HTR-8/SVneo (cell line): ENCODE data around the gene TCF7.

Experiments used
- DNase-seq: peaks from one replicate; pipeline ENCODE4 v3.0.0; 2011; ENCODE audit warnings: low spot score, mixed read lengths; ENCODE audit not compliant: insufficient read length
- FAIRE-seq: peaks from 2 replicates; lab custom pipeline; 2011; peaks lifted over from hg19 to GRCh38; lab: Jason Lieb, UNC

Gene TCF7

DNA sequence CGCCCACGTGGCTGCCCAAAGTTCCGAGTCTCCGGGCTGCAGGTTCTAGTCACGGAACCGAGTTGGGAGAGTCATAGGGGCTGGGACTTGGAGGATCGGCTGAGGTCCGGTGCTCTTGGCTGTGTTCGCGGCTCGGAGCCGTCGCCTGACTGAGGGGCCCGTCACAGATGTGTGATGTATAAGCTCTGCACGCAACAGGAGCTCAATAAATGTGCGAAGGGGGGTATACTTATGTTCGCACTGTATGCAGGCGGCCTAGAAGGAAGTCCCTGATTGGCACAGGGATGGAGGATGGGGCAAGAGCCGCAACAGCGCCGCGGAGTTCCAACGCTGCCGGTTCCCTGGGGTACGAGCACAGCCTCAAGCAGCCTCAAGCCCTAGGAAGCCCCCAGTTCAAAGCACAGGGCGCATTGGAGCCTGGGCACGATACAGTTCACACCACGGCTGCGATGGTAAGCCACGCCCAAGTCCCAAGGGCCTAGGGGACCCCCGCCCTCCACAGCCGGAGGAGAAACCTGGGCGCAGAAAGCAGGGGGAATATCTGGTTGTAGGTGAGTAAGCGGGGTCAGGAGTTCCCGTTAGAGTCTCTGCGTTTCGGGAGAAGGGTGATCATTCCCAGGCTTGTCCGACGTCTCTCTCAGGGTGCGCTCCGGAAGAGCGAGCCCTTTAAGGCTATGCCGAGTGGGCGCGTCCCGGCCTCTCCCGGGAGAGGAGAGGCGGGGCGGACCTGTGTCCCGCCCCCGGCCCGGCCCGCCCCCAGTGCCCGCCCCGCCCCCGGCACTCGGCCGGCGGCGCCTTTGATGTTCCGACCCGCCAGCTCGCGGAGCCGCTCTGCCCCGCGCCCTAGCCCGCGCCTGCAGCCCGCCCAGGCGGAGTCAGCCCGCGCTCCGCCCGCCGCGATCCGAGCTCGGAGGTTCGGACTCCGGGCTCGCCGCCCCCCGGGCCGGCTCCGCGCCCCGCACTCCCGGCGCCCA lies at the start of gene TCF7:
Gene TCF7 (plus strand): TSS at position 780 of the 974 bp plus-strand sequence. CDS start 226 bp downstream, outside the sequence.
- DNase-seq: peak; percentile 86

GRCh38 chr5:134069553-134069952 lies 44.9 kb upstream of the TCF7 start:
- FAIRE-seq (no peak), DNase-seq (no peak)

More for the DNA sequence above, at the start of gene TCF7:
- FAIRE-seq: no peak

- DNase-seq (no peak), FAIRE-seq (no peak)
Observed at GRCh38 chr5:134070725-134071613, 43.5 kb upstream of the TCF7 start.

GRCh38 chr5:134071614-134072207 lies 42.8 kb upstream of the TCF7 start:
- FAIRE-seq: no peak

GRCh38 chr5:134072471-134073210 lies 41.8 kb upstream of the TCF7 start:
- no peak for DNase-seq
- no peak for FAIRE-seq

More at GRCh38 chr5:134071614-134072207, 42.8 kb upstream of the TCF7 start:
- DNase-seq: no peak

GRCh38 chr5:134073404-134073803 lies 41.1 kb upstream of the TCF7 start:
- no peak for FAIRE-seq
- no peak for DNase-seq

GRCh38 chr5:134075102-134075501 lies 39.4 kb upstream of the TCF7 start:
- DNase-seq (no peak), FAIRE-seq (peak; percentile 90)

GRCh38 chr5:134077926-134078580 lies 36.4 kb upstream of the TCF7 start:
- no peak for FAIRE-seq
- no peak for DNase-seq

- no peak for FAIRE-seq
Observed at GRCh38 chr5:134079748-134080581, 34.5 kb upstream of the TCF7 start.

DNA sequence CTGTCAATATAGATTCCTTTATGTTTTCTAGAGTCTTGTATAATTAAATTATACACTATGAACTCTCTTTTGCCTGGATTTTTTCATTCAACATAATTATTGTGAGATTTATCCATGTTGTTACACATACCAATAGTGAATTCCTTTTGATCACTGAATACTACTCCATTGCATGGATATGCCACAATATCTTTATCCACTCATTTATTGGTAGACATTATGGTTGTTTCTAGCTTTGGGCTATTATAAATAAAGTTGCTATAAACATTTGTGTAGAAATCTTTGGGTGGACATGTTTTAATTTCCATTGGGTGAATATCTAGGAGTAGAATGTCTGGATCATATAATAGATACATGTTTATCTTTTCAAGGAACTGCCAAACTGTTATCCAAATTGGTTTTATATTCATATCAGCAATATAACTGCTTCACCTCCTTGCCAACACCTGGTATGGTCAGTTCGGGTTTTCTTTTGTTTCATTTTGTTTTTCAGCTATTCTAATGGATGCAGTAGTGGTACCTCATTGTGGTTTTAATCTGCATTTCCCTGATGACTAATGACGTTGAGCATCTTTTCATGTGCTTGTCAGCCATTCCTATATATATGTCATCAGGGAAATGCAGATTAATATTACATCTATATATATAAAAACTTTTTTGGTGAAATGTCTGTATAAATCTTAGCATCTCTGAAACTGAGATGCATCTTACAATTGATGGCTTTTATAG lies 32.1 kb upstream of the TCF7 start:
- FAIRE-seq (no peak), DNase-seq (no peak)

More at GRCh38 chr5:134079748-134080581, 34.5 kb upstream of the TCF7 start:
- DNase-seq: no peak

GRCh38 chr5:134083517-134083916 lies 31.0 kb upstream of the TCF7 start:
- DNase-seq: no peak
- FAIRE-seq: no peak

DNA sequence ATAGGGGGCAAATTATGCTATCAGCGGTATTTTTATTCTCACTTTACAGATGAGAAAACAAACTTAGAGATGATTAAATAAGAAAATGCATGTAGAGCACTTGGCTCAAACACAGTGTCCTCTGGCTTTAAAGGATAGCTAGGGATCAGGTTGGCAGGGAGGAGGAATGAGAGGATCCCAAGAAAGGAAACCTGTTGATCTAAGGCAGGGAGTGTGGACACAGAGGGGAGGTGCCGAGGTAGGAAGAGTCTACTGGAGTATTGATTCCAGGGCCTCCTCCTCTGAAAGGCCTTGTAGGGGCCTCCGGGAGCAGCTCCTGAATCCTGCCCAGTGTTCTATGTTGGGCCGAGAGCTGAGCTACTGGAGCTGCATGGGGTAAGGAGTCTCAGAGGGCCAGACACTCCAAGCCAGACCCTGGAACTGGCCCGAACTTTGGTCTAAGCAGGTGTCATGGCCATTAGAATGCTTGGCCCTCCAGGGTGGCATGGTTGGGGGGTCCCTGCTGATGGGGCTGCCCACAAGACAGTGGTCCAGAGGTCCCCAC lies 30.4 kb upstream of the TCF7 start:
- FAIRE-seq (no peak), DNase-seq (no peak)

DNA sequence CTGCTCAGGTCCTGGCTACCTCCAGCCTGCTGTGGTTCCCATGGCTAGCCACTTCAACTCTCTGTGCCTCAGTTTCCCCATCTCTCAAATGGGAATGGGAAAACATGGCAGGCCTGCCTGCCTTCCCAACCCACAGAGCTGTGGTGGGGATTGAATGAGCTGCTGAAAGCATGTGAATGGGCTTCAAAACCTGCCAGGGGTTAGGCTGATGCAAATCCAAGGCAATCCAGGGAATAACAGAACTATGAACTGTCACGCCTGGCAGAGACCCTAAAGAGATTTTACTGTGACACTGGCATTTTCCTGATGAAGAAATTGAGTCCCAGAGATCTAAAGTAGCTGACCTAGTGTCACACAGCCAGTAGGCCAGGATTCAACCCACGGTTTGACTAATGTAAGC lies 29.9 kb upstream of the TCF7 start:
- DNase-seq (no peak), FAIRE-seq (peak; percentile 26)

- DNase-seq: no peak
- no peak for FAIRE-seq
Observed at GRCh38 chr5:134085411-134085810, 29.1 kb upstream of the TCF7 start.

GRCh38 chr5:134086225-134086942 lies 28.1 kb upstream of the TCF7 start:
- DNase-seq: no peak
- no peak for FAIRE-seq

GRCh38 chr5:134086943-134087305 lies 27.6 kb upstream of the TCF7 start:
- FAIRE-seq (no peak), DNase-seq (no peak)

DNA sequence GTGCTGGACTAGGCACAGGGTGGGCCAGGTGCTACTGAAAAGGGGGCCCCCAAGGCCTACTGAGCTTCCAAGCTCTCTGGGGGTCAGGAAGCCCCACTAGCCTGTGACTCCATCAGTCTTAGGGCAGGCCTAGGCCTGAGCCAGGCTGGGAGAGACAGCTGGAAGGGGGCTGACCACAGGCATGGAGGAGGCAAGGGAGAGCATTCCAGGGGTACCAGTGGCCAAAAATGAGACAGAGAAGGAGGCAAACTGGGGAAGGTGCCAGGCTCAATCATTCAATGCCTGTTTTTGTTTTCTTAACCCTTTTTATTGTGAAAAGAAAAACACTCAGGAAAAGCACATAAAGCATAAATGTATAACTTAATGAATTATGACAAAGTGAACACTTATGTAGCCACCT lies 26.2 kb upstream of the TCF7 start:
- DNase-seq: no peak
- FAIRE-seq: no peak
